IMR-90 (cell line): ENCODE data around the gene OR4C15. TPM values are rescaled to one million over a fixed set of nuclear protein-coding genes. Genes with fewer than 3 reads are reported as not detected.

ENCODE experiments used
- ATAC-seq: fragments of 200-7000 bp; cut with Tn5 transposase; 2 replicates; pipeline ENCODE4 v1.9.1; 2020; ENCODE audit warnings: low read depth, mild to moderate bottlenecking, moderate library complexity
- BruUV-seq: library from RNA; stranded (reverse); fragments of 400-500 nt; replicated peaks from 2 replicates; lab custom pipeline; 2021; lab: Mats Ljungman, UMichigan
- CTCF ChIA-PET: fragments of 300-600 bp; formaldehyde crosslinking; extraction: SDS; loops from one replicate; lab custom pipeline; 2021; ENCODE audit warnings: antibody characterized with exemption; lab: Yijun Ruan, JAX
- POLR2A ChIA-PET: fragments of 300-600 bp; sonication (Branson Sonifier 250); formaldehyde crosslinking; loops from one replicate; lab custom pipeline; 2022; ENCODE audit warnings: antibody characterized with exemption; ENCODE audit not compliant: unreplicated experiment; lab: Charles Lee
- DNase-seq: peaks from one replicate; pipeline ENCODE4 v3.0.0; 2013
- H2AFZ ChIP-seq: replicated peaks from 2 replicates; pipeline ENCODE3; 2013; ENCODE audit warnings: low read length, mild to moderate bottlenecking; ENCODE audit not compliant: poor library complexity
- H2AK5ac ChIP-seq: 2 replicates; pipeline ENCODE4 v1.6.1; 2013; ENCODE audit warnings: low read depth, low read length, inconsistent platforms
- H2AK9ac ChIP-seq: replicated peaks from 2 replicates; pipeline ENCODE3; 2013; ENCODE audit warnings: mild to moderate bottlenecking, low read depth, low read length, moderate library complexity; ENCODE audit not compliant: poor library complexity
- H2BK120ac ChIP-seq: 2 replicates; pipeline ENCODE4 v1.6.1; 2013; ENCODE audit warnings: low read depth, low read length, inconsistent platforms
- H2BK15ac ChIP-seq: 3 replicates; pipeline ENCODE4 v1.6.1; 2013; ENCODE audit warnings: low read depth, low read length, inconsistent platforms
- H2BK20ac ChIP-seq: 2 replicates; pipeline ENCODE4 v1.6.1; 2013; ENCODE audit warnings: low read depth, mild to moderate bottlenecking, inconsistent platforms, low read length, moderate library complexity
- H2BK5ac ChIP-seq: 2 replicates; pipeline ENCODE4 v1.6.1; 2013; ENCODE audit warnings: mild to moderate bottlenecking, low read depth, low read length, inconsistent platforms; ENCODE audit not compliant: poor library complexity, severe bottlenecking
- H3K14ac ChIP-seq: replicated peaks from 2 replicates; pipeline ENCODE4 v1.6.1; 2013; ENCODE audit warnings: low read depth, low read length, inconsistent platforms
- H3K18ac ChIP-seq: 2 replicates; pipeline ENCODE4 v1.6.1; 2013; ENCODE audit warnings: low read depth, low read length, control low read depth
- H3K23ac ChIP-seq: 2 replicates; pipeline ENCODE4 v1.6.1; 2013; ENCODE audit warnings: low read depth, low read length, inconsistent platforms
- H3K27ac ChIP-seq: 2 replicates; pipeline ENCODE4 v1.5.1; 2013; ENCODE audit warnings: mild to moderate bottlenecking, control low read depth, low read length; ENCODE audit not compliant: insufficient read depth
- H3K27me3 ChIP-seq: 2 replicates; pipeline ENCODE4 v1.6.1; 2013; ENCODE audit warnings: low read length; ENCODE audit not compliant: control insufficient read depth, insufficient read depth
- H3K36me3 ChIP-seq: 2 replicates; pipeline ENCODE4 v1.6.1; 2013; ENCODE audit warnings: low read length, mixed read lengths; ENCODE audit not compliant: control insufficient read depth, insufficient read depth
- H3K4ac ChIP-seq: 2 replicates; pipeline ENCODE4 v1.6.1; 2013; ENCODE audit warnings: low read depth, low read length, inconsistent platforms
- H3K4me1 ChIP-seq: 2 replicates; pipeline ENCODE4 v1.6.1; 2013; ENCODE audit warnings: low read length, mixed read lengths; ENCODE audit not compliant: control insufficient read depth, insufficient read depth
- H3K4me2 ChIP-seq: 2 replicates; pipeline ENCODE4 v1.6.1; 2013; ENCODE audit warnings: low read depth, mild to moderate bottlenecking, control low read depth, low read length, moderate library complexity
- H3K4me3 ChIP-seq: 2 replicates; pipeline ENCODE4 v1.5.1; 2013; ENCODE audit warnings: low read depth, mild to moderate bottlenecking, control low read depth, low read length, moderate library complexity; ENCODE audit not compliant: insufficient read depth
- H3K56ac ChIP-seq: 2 replicates; pipeline ENCODE4 v1.6.1; 2013; ENCODE audit warnings: low read length, inconsistent platforms; ENCODE audit not compliant: insufficient read depth; ENCODE audit errors: extremely low read depth
- H3K79me1 ChIP-seq, 2 experiments: 2 replicates each; pipeline ENCODE4 v1.6.1; 2013; ENCODE audit warnings: low read length in 2 of 2, inconsistent platforms in 1 of 2, low read depth in 1 of 2
- H3K9ac ChIP-seq: 2 replicates; pipeline ENCODE4 v1.6.1; 2013; ENCODE audit warnings: low read depth, low read length, control low read depth
- H3K9me1 ChIP-seq: 2 replicates; pipeline ENCODE4 v1.6.1; 2013; ENCODE audit warnings: low read length, inconsistent platforms; ENCODE audit not compliant: insufficient read depth
- H3K9me3 ChIP-seq: 2 replicates; pipeline ENCODE4 v1.6.1; 2013; ENCODE audit warnings: low read length; ENCODE audit not compliant: control insufficient read depth, insufficient read depth
- H4K20me1 ChIP-seq: 2 replicates; pipeline ENCODE4 v1.6.1; 2013; ENCODE audit warnings: low read length, inconsistent platforms; ENCODE audit not compliant: insufficient read depth
- H4K5ac ChIP-seq: 2 replicates; pipeline ENCODE4 v1.6.1; 2013; ENCODE audit warnings: mild to moderate bottlenecking, low read depth, low read length, control low read depth
- H4K8ac ChIP-seq, 2 experiments: 2 replicates each; pipeline ENCODE4 v1.6.1; 2013; ENCODE audit warnings: low read depth in 2 of 2, low read length in 2 of 2, control low read depth in 1 of 2, inconsistent platforms in 1 of 2
- H4K91ac ChIP-seq: 2 replicates; pipeline ENCODE4 v1.6.1; 2013; ENCODE audit warnings: low read depth, low read length, inconsistent platforms; ENCODE audit not compliant: insufficient read depth
- BHLHE40 ChIP-seq: fragments of 150-350 bp; IDR thresholded peaks from 2 replicates; pipeline ENCODE4 v1.6.1; 2016; ENCODE audit warnings: mild to moderate bottlenecking, low read depth, low read length
- CEBPB ChIP-seq: IDR thresholded peaks from 2 replicates; pipeline ENCODE4 v1.6.1; 2012; ENCODE audit warnings: low read depth, low read length, improper control_type of control experiment
- CHD1 ChIP-seq: IDR thresholded peaks from 2 replicates; pipeline ENCODE4 v1.6.1; 2012; ENCODE audit warnings: low read depth, low read length, improper control_type of control experiment
- FOS ChIP-seq: fragments of 150-350 bp; IDR thresholded peaks from 2 replicates; pipeline ENCODE4 v1.6.1; 2016; ENCODE audit warnings: low read depth, low read length
- MAFK ChIP-seq: IDR thresholded peaks from 2 replicates; pipeline ENCODE4 v1.6.1; 2012; ENCODE audit warnings: low read depth, low read length, improper control_type of control experiment
- MAZ ChIP-seq: IDR thresholded peaks from 2 replicates; pipeline ENCODE4 v1.6.1; 2012; ENCODE audit warnings: low read depth, mild to moderate bottlenecking, low read length, improper control_type of control experiment, moderate library complexity, borderline replicate concordance
- MXI1 ChIP-seq: IDR thresholded peaks from 2 replicates; pipeline ENCODE4 v1.6.1; 2012; ENCODE audit warnings: low read depth, mild to moderate bottlenecking, low read length, moderate library complexity, borderline replicate concordance
- NFE2L2 ChIP-seq: fragments of 150-350 bp; IDR thresholded peaks from 2 replicates; pipeline ENCODE4 v1.6.1; 2016; ENCODE audit warnings: low read depth, mild to moderate bottlenecking, low read length
- POLR2A ChIP-seq: IDR thresholded peaks from 2 replicates; pipeline ENCODE4 v1.6.1; 2012; ENCODE audit warnings: mild to moderate bottlenecking, low read depth, low read length
- RAD21 ChIP-seq: IDR thresholded peaks from 2 replicates; pipeline ENCODE4 v1.6.1; 2012; ENCODE audit warnings: low read length, improper control_type of control experiment
- RCOR1 ChIP-seq: IDR thresholded peaks from 2 replicates; pipeline ENCODE4 v1.6.1; 2012; ENCODE audit warnings: mild to moderate bottlenecking, low read length, improper control_type of control experiment; ENCODE audit not compliant: insufficient replicate concordance
- RFX5 ChIP-seq: IDR thresholded peaks from 2 replicates; pipeline ENCODE4 v1.8.0; 2012; ENCODE audit warnings: low read depth, mild to moderate bottlenecking, low read length, moderate library complexity
- SMC3 ChIP-seq: fragments of 150-350 bp; IDR thresholded peaks from 2 replicates; pipeline ENCODE4 v1.6.1; 2016; ENCODE audit warnings: low read depth, mild to moderate bottlenecking, antibody characterized with exemption, low read length, moderate library complexity
- WGBS, 2 experiments: methylation state at CpG; one replicate each; pipeline versions ENCODE4 v1.1.5 to v1.1.7; 2013; ENCODE audit warnings: missing lambda C conversion rate in 2 of 2; ENCODE audit not compliant: insufficient read length in 1 of 2; ENCODE audit errors: extremely low coverage in 2 of 2; 5-methylcytosine and 5-hydroxymethylcytosine counted together
- dilution Hi-C: fragments of 300-500 bp; cut with HindIII; formaldehyde crosslinking; loops from one replicate; pipeline ENCODE4 v1.14.3; 2018; ENCODE audit warnings: low sequenced_read_pairs; ENCODE audit not compliant: unreplicated experiment
- in situ Hi-C: fragments of 300-500 bp; cut with MboI; formaldehyde crosslinking; loops from 3 replicates; pipeline ENCODE4 v1.14.3; 2019; ENCODE audit warnings: low sequenced_read_pairs, inconsistent platforms, mixed read lengths
- intact Hi-C: fragments of 100-400 bp; cut with micrococcal nuclease; formaldehyde crosslinking; loops from 2 replicates; pipeline ENCODE4 v1.10.0; 2022
- polyA plus RNA-seq, 3 experiments: library from polyadenylated mRNA; depleted of rRNA; stranded (reverse); fragments of >200 nt; gene quantifications; 2 replicates each; pipeline ENCODE4 v1.2.3, GENCODE V29; 2012; ENCODE audit warnings: low replicate concordance in 1 of 3
- total RNA-seq: library from RNA; depleted of rRNA; stranded (reverse); fragments of >200 nt; gene quantifications from 2 replicates; pipeline ENCODE4 v1.2.3, GENCODE V29; 2012
- TF ChIP-seq, protein P1 (sequence below): fragments of 150-350 bp; IDR thresholded peaks from 2 replicates; pipeline ENCODE4 v1.6.1; 2016; ENCODE audit warnings: low read depth, mild to moderate bottlenecking, low read length, moderate library complexity, borderline replicate concordance
- TF ChIP-seq, protein P2 (sequence below): conservative IDR thresholded peaks from 2 replicates; pipeline ENCODE4 v1.5.1; 2012; ENCODE audit warnings: mild to moderate bottlenecking, low read depth, low read length, improper control_type of control experiment
- TF ChIP-seq, protein P3 (sequence below): fragments of 150-350 bp; IDR thresholded peaks from 2 replicates; pipeline ENCODE4 v1.6.1; 2017; ENCODE audit warnings: mild to moderate bottlenecking, antibody characterized with exemption, low read length, low read depth

OR4C15 gene
- total and polyA plus RNA-seq, 2 of the 4 experiments (the other 2 are of a cell fraction) = not detected

DNA sequence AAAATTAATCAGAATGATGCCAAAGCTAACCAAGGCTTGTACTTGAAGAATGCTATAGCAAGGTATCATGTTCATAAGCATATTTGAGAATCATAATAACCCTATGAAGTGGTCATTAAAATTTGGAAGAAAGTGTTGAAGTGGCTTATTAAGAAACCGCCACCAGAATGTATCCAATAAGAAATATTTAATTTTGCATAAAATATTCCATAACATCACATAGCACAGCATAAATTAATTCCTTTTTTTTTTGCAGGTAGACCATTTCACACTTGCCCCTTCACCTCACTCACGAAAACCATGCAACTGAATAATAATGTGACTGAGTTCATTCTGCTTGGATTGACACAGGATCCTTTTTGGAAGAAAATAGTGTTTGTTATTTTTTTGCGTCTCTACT lies 17.6 kb downstream of the OR4C15 start, which contains the start of gene OR4C16:
Gene OR4C16, plus strand, starts transcription at position 301 of the 400 bp plus-strand sequence. Its CDS starts 0 bp downstream, at position 301.
- H2AK5ac ChIP-seq = no peak within 1 kb of the TSS
- H3K79me1 ChIP-seq = no peaks in the 10 kb centered on the region
- H3K27me3 ChIP-seq = no peaks in the 10 kb centered on the region
- no peak within 1 kb of the TSS for H4K91ac ChIP-seq
- no peak within 1 kb of the TSS for H3K27ac ChIP-seq
- no peak within 1 kb of the TSS for H3K9ac ChIP-seq
- POLR2A ChIA-PET = no interaction called here
- intact Hi-C loops (no loop called here), in situ Hi-C loops (no loop called here), dilution Hi-C loops (no loop called here)
- no peaks in the 10 kb centered on the region for H4K20me1 ChIP-seq
- H3K4me3 ChIP-seq = no peak within 1 kb of the TSS
- H2BK5ac ChIP-seq = no peak within 1 kb of the TSS
- H2BK120ac ChIP-seq = no peak within 1 kb of the TSS
- H3K4ac ChIP-seq = no peak within 1 kb of the TSS
- H3K56ac ChIP-seq = no peak within 1 kb of the TSS
- H2AFZ ChIP-seq = no peak within 1 kb of the TSS
- no peak for DNase-seq
- H3K4me1 ChIP-seq = no peaks in the 10 kb centered on the region
- no peak within 1 kb of the TSS for H2BK15ac ChIP-seq
- H2AK9ac ChIP-seq = no peak within 1 kb of the TSS
- no peaks in the 10 kb centered on the region for H3K36me3 ChIP-seq
- H2BK20ac ChIP-seq = no peak within 1 kb of the TSS
- no peak within 1 kb of the TSS for H3K14ac ChIP-seq
- BruUV-seq = no TSS peak
- H3K9me1 ChIP-seq = no peaks in the 10 kb centered on the region
- TF ChIP-seq, protein P1, sequence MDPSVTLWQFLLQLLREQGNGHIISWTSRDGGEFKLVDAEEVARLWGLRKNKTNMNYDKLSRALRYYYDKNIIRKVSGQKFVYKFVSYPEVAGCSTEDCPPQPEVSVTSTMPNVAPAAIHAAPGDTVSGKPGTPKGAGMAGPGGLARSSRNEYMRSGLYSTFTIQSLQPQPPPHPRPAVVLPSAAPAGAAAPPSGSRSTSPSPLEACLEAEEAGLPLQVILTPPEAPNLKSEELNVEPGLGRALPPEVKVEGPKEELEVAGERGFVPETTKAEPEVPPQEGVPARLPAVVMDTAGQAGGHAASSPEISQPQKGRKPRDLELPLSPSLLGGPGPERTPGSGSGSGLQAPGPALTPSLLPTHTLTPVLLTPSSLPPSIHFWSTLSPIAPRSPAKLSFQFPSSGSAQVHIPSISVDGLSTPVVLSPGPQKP = no peak
- no peak for TF ChIP-seq RFX5
- TF ChIP-seq, protein P2, sequence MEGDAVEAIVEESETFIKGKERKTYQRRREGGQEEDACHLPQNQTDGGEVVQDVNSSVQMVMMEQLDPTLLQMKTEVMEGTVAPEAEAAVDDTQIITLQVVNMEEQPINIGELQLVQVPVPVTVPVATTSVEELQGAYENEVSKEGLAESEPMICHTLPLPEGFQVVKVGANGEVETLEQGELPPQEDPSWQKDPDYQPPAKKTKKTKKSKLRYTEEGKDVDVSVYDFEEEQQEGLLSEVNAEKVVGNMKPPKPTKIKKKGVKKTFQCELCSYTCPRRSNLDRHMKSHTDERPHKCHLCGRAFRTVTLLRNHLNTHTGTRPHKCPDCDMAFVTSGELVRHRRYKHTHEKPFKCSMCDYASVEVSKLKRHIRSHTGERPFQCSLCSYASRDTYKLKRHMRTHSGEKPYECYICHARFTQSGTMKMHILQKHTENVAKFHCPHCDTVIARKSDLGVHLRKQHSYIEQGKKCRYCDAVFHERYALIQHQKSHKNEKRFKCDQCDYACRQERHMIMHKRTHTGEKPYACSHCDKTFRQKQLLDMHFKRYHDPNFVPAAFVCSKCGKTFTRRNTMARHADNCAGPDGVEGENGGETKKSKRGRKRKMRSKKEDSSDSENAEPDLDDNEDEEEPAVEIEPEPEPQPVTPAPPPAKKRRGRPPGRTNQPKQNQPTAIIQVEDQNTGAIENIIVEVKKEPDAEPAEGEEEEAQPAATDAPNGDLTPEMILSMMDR = no peak
- TF ChIP-seq CEBPB = no peak
- no peak for TF ChIP-seq POLR2A
- no peak for TF ChIP-seq SMC3
- no peak for TF ChIP-seq CHD1
- no peak for TF ChIP-seq MAFK
- TF ChIP-seq RCOR1 = no peak
- TF ChIP-seq NFE2L2 = no peak
- TF ChIP-seq RAD21 = no peak
- no peak for TF ChIP-seq FOS
- no peak for TF ChIP-seq MAZ
- no peak for TF ChIP-seq MXI1
- TF ChIP-seq, protein P3, sequence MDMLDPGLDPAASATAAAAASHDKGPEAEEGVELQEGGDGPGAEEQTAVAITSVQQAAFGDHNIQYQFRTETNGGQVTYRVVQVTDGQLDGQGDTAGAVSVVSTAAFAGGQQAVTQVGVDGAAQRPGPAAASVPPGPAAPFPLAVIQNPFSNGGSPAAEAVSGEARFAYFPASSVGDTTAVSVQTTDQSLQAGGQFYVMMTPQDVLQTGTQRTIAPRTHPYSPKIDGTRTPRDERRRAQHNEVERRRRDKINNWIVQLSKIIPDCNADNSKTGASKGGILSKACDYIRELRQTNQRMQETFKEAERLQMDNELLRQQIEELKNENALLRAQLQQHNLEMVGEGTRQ = no peak
- TF ChIP-seq BHLHE40 = no peak
- H4K5ac ChIP-seq = no peak within 1 kb of the TSS
- H3K9me3 ChIP-seq = peaks cover 7% of the 10 kb centered on the region
- H3K23ac ChIP-seq = no peak within 1 kb of the TSS
- H3K4me2 ChIP-seq = no peak within 1 kb of the TSS
- no peak within 1 kb of the TSS for H4K8ac ChIP-seq
- WGBS, 2 experiments = no CpG with 5 or more reads among the region's 3 CpGs
- CTCF ChIA-PET = interaction anchor here (0.6 kb wide), 1 partner anchor 24 kb away, joined by 4 read pairs; no protein-coding TSS in a partner anchor
- ATAC-seq = no peak
- no peak within 1 kb of the TSS for H3K18ac ChIP-seq
